Esophagus squamous epithelium (tissue), 5 donors: ENCODE data around the gene CDC42EP2. TPM values are rescaled to one million over a fixed set of nuclear protein-coding genes. Genes with fewer than 3 reads are reported as not detected.
"Not testable (repeated sequence)": the region's sequence is repeated elsewhere in the genome, so short reads cannot be mapped to it uniquely, and the experiment has no call there.

Experiments
- DNase-seq: peaks from one replicate; lab custom pipeline; 2025; lab: John Stamatoyannopoulos, UW
- H3K27ac ChIP-seq, 4 donors: fragments of 200-600 bp; sonication (generic); one replicate each; pipeline ENCODE4 v1.5.1; 2016 to 2019; ENCODE audit warnings: mild to moderate bottlenecking in 1 of 4
- H3K27me3 ChIP-seq, 4 donors: fragments of 200-600 bp; sonication (generic); 1 replicate in 3 of 4; 2 replicates in 1 of 4; pipeline versions ENCODE4 v1.5.1 to v1.6.0; 2017 to 2021; ENCODE audit warnings: antibody characterized with exemption in 1 of 4
- H3K36me3 ChIP-seq, 3 donors: fragments of 200-600 bp; sonication (generic); one replicate each; pipeline ENCODE4 v1.5.1; 2016 to 2019
- H3K4me1 ChIP-seq, 3 donors: fragments of 200-600 bp; sonication (generic); one replicate each; pipeline ENCODE4 v1.5.1; 2017 to 2019
- H3K4me3 ChIP-seq, 4 donors: fragments of 200-600 bp; sonication (generic); 1 replicate in 3 of 4; 2 replicates in 1 of 4; pipeline ENCODE4 v1.5.1; 2016 to 2019; ENCODE audit warnings: mild to moderate bottlenecking in 2 of 4, moderate library complexity in 1 of 4
- H3K9me3 ChIP-seq, 3 donors: fragments of 200-600 bp; sonication (generic); one replicate each; pipeline ENCODE4 v1.5.1; 2016 to 2019
- CTCF ChIP-seq, 6 experiments: fragments of 450-650 bp in 4 of 6; fragments of 200-600 bp in 2 of 6; sonication (generic) in 2 of 6; IDR thresholded peaks; one replicate each; pipeline ENCODE4 v1.5.1; 2016 to 2019; ENCODE audit warnings: antibody characterized with exemption in 6 of 6, mild to moderate bottlenecking in 4 of 6, moderate library complexity in 4 of 6
- POLR2A ChIP-seq, 4 donors: fragments of 450-650 bp; IDR thresholded peaks; one replicate each; pipeline ENCODE4 v1.6.1; 2017; ENCODE audit warnings: antibody characterized with exemption in 4 of 4, mild to moderate bottlenecking in 4 of 4, moderate library complexity in 3 of 4
- WGBS, 2 donors: methylation state at CpG; one replicate each; pipeline ENCODE4 v1.1.5; 2018; 5-methylcytosine and 5-hydroxymethylcytosine counted together
- intact Hi-C: fragments of 100-400 bp; cut with DNase I; formaldehyde crosslinking; loops from one replicate; pipeline ENCODE4 v1.15.0; 2022
- total RNA-seq, 4 donors: library from RNA; depleted of rRNA; stranded (reverse); fragments of >200 nt; gene quantifications; one replicate each; pipeline ENCODE4 v1.1.0, GENCODE V29; 2016
- donor health status: DM: yes; HTN: yes; CAD: no.

CDC42EP2 gene
- total RNA-seq, 4 donors from 2014 or later, result 0.76 to 11.4 (median 5.6) TPM

- 7 to 8% methylated on average over 12 to 13 of the region's 13 CpGs for WGBS, 2 donors
- Histone ChIP-seq H3K27me3 (no peaks in the 10 kb centered on the region), H3K4me1 (peaks cover 7 to 27% (median 8%) of the 10 kb centered on the region in 3 donors), H3K36me3 (no peaks in the 10 kb centered on the region), H3K4me3 (no peak overlapping the region), H3K27ac (peak overlapping the region in 2 of 4 donors; percentile 2 to 51), H3K9me3 (no peaks in the 10 kb centered on the region)
- intact Hi-C loops, result loop anchor here (2.0 kb wide), 1 partner anchor 55 kb away; no protein-coding TSS in a partner anchor
- DNase-seq, result no peak
- TF ChIP-seq CTCF (IDR thresholded peaks at IDR 0.05) (peak; percentile 78 to 87 (median 80)), POLR2A (IDR thresholded peaks at IDR 0.05) (no peak)
Observed at GRCh38 chr11:65329944-65330403, 15.3 kb downstream of the CDC42EP2 start.

- H3K27me3 ChIP-seq, result no peaks in the 10 kb centered on the region
- TF ChIP-seq CTCF (IDR thresholded peaks at IDR 0.05) (no peak), POLR2A (IDR thresholded peaks at IDR 0.05) (no peak)
- no peak for DNase-seq
- H3K4me3 ChIP-seq, result no peak overlapping the region
- intact Hi-C loops, result loop anchor here (2.0 kb wide), 1 partner anchor 56 kb away; no protein-coding TSS in a partner anchor
- no peak overlapping the region for H3K27ac ChIP-seq
- 30 to 36% methylated on average over 7 of the region's 7 CpGs for WGBS, 2 donors
- peaks cover 11 to 32% (median 13%) of the 10 kb centered on the region in 3 donors for H3K4me1 ChIP-seq
- no peaks in the 10 kb centered on the region for H3K9me3 ChIP-seq
- no peaks in the 10 kb centered on the region for H3K36me3 ChIP-seq
Observed at GRCh38 chr11:65330544-65330943, 15.9 kb downstream of the CDC42EP2 start.

GRCh38 chr11:65332591-65332990, 17.9 kb downstream of the CDC42EP2 start:
- H3K9me3 ChIP-seq, H3K27me3 ChIP-seq, intact Hi-C loops, DNase-seq, H3K4me3 ChIP-seq, H3K36me3 ChIP-seq, H3K27ac ChIP-seq: not testable (repeated sequence)
- peaks cover 16 to 49% (median 17%) of the 10 kb centered on the region in 3 donors for H3K4me1 ChIP-seq
- 82 to 90% methylated on average over 9 of the region's 9 CpGs for WGBS, 2 donors

- Histone ChIP-seq H3K27ac (peak overlapping the region; percentile 82 to 92 (median 89)), H3K36me3 (peaks cover 0 to 27% (median 0%) of the 10 kb centered on the region in 3 donors), H3K4me1 (peaks cover 16 to 54% (median 17%) of the 10 kb centered on the region in 3 donors), H3K4me3 (peak overlapping the region; percentile 73 to 98 (median 82)), H3K27me3 (no peaks in the 10 kb centered on the region), H3K9me3 (no peaks in the 10 kb centered on the region)
- intact Hi-C loops, result no loop called here
- WGBS, 2 donors, result 17% methylated on average over 5 of the region's 5 CpGs
- DNase-seq, result no peak
- TF ChIP-seq POLR2A (IDR thresholded peaks at IDR 0.05) (no peak), CTCF (IDR thresholded peaks at IDR 0.05) (no peak)
Observed at GRCh38 chr11:65334696-65335295, 20.1 kb downstream of the CDC42EP2 start.

- intact Hi-C loops, result no loop called here
- Histone ChIP-seq H3K27me3 (no peaks in the 10 kb centered on the region), H3K4me1 (peaks cover 16 to 49% (median 17%) of the 10 kb centered on the region in 3 donors), H3K9me3 (no peaks in the 10 kb centered on the region), H3K27ac (no peak overlapping the region), H3K4me3 (no peak overlapping the region), H3K36me3 (peaks cover 4 to 66% (median 32%) of the 10 kb centered on the region in 3 donors)
- 87 to 89% methylated on average over 6 to 7 of the region's 7 CpGs for WGBS, 2 donors
- DNase-seq, result no peak
- TF ChIP-seq CTCF (IDR thresholded peaks at IDR 0.05) (no peak), POLR2A (IDR thresholded peaks at IDR 0.05) (no peak)
Observed at GRCh38 chr11:65338676-65339075, 24.0 kb downstream of the CDC42EP2 start.
